Measurements from ENCODE around the gene PTPRD.

PTPRD gene

DNA sequence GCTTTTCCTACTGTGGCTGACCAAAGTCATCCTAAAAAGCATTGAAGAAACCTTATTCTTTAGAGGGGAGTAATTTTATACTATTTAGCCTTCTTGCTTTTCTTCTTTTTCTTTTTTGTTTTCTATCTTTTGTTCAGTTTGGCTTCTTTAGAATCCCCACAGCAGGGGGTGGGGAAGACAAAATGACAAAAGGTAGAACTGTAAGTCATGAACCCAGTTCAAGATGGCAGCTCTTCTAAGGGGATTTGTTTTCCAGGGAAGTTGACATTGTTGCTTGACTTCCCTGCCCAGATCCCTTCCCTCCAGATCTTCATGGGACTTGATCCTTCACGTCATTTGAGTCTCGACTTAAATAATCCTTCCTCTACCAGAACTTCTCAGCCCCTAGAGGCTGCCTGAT lies 2120.8 kb downstream of the PTPRD start:
- no peak for DNase-seq (ENCODE audit: low read depth in 1 of 2, low spot score in 1 of 2)

DNA sequence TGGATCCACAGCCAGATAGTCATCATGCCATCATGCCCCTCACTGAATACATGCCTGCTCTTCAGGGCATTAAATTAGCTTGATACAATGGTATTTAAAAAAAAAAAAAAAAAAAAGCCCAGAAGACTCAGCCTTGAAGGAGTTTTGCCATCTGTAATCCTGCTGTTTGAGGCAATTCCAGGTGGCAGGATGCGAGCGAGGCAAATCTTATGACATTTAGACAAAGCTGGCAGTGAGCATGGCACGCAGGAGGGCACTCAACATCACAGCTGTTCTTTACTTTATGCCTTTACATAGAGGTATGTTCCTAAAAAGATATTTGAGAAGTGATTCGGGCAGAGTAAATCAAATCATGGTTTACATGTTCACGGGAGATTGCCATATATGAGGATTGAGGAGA lies 2121.2 kb downstream of the PTPRD start:
- DNase-seq (ENCODE audit: low read depth in 1 of 2, low spot score in 1 of 2): no peak

GRCh38 chr9:8489835-8490234 lies 2123.0 kb downstream of the PTPRD start:
- DNase-seq (ENCODE audit: low read depth in 1 of 2, low spot score in 1 of 2): no peak

DNA sequence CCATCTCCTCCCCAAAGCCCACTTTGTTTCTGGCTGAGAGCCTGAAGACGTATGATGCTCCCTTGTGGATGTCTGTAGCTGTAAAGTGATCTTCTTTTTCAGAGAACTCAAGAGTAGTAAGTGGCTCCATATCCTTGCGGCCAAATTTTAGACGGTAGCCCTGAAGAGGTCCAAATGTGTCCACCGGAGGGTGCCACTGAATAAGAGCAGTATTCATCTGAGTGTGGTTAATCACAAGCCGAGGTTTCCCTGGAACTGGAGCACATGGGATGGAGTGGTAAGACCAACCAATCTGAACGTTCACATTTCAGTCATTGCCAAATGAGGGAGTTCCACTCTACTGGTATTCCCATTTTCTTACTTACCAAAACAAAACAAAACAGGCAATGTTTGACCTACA lies 2126.7 kb downstream of the PTPRD start:
- no peak for DNase-seq (ENCODE audit: low read depth in 1 of 2, low spot score in 1 of 2)

GRCh38 chr9:8484597-8485191 lies 2128.1 kb downstream of the PTPRD start:
- no peak for DNase-seq (ENCODE audit: low read depth in 1 of 2, low spot score in 1 of 2)

DNA sequence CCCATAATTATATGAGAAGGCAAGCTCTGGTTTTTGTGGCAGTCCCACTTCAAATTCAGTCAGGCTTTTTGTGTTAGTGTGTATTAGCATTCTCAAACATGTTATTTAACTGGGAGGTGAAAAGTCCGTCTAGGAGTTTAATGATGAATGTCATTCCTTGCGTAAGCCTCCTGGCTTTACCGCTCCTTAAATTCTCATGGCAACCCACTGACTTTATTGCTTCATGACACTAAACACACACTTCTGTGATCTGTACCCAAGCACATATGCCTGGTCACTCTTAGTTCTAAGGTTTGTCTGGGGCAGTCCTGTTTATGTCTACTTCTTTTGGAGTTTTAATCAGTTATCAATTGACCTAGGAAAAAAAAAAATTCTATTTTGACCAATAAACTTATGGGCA lies 2135.4 kb downstream of the PTPRD start:
- no peak for DNase-seq (ENCODE audit: low read depth in 1 of 2, low spot score in 1 of 2)

DNA sequence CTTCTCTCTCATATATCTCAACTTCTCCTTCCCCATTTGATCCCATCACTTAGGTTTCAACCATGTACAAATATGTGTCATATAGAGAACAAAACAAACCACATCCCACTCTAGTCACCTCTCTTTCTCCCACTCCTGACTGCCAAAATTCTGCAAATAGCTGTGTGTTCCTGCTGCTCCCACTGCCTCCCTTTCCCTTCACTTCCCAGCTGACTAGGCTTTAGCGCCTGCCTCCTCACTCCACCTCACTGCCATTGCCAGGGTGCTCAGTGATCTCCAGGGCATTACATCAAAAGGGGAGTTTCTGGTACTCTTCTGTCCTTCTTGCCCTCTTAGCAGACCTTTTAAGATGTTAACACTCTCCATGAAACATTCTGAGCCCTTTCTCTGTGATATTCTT lies 2137.9 kb downstream of the PTPRD start:
- no peak for DNase-seq (ENCODE audit: low read depth in 1 of 2, low spot score in 1 of 2)

GRCh38 chr9:8473244-8474020 lies 2139.4 kb downstream of the PTPRD start:
- no peak for DNase-seq (ENCODE audit: low read depth in 1 of 2, low spot score in 1 of 2)

- DNase-seq (ENCODE audit: low read depth in 1 of 2, low spot score in 1 of 2): no peak
Measured at GRCh38 chr9:8468045-8468637, 2144.7 kb downstream of the PTPRD start.

- DNase-seq (ENCODE audit: low read depth in 1 of 2, low spot score in 1 of 2): no peak
Measured at GRCh38 chr9:8457816-8458215, 2155.0 kb downstream of the PTPRD start.

DNA sequence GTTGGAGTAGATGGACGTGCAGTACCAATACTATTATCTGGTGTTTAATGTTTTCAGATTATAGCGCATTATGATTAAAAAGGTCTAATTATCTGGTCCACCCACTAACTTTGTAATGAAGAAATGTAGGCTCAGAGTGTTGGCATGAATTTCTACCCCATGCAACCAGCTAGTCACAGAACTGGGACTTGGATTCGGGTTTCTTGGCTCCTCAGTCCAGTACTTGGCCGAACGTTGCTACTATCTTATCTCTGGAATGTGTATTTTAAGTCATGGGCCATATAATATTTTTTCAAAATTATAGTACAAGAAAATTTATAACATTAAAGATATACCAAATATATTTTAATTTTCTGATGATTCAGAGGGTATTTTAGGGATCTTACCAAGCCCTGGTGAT lies 2155.7 kb downstream of the PTPRD start:
- no peak for DNase-seq (ENCODE audit: low read depth in 1 of 2, low spot score in 1 of 2)

- DNase-seq (ENCODE audit: low read depth in 1 of 2, low spot score in 1 of 2): no peak
Measured at GRCh38 chr9:8456344-8456743, 2156.5 kb downstream of the PTPRD start.

GRCh38 chr9:8450810-8451545 lies 2161.8 kb downstream of the PTPRD start:
- DNase-seq (ENCODE audit: low read depth in 1 of 2, low spot score in 1 of 2): no peak

- DNase-seq (ENCODE audit: low read depth in 1 of 2, low spot score in 1 of 2): no peak
Measured at GRCh38 chr9:8448226-8448625, 2164.6 kb downstream of the PTPRD start.

DNA sequence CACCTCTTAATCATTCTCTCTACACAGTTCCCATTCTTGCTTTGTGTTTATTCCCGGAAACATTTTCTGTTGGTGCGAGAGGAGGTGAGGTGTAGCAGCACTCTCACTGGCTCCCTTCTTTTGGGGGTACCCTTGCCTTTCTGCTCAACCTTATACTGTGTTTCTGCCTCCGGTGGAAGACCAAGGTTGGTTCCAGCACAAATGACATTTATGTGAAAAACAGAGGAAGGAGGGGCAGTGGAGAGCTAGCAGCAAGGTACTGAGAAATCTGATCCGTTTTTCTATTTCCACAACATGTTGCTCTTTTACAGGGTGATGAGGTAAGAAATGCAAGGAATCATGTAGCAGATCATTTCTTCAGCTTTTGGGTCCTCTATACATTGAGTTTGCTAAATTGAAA lies 2165.2 kb downstream of the PTPRD start:
- no peak for DNase-seq (ENCODE audit: low read depth in 1 of 2, low spot score in 1 of 2)

DNA sequence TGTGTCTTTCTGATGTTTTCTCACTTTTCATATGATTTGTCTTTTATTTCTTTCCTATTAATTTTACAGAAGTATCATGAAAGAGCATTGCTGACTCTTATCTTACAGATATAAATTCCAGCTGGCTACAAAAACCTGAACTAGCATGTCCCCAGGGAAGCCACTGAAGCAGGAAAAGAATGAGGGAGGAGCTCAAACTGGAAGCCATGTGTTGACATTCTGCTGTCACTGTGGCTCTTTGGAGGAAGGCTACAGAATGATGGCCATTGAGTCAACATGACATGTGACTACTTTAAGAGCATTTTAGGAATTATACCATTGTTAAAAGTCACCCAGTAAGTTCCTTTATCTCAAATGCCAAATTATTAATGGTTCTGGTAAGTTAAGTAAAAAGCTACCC lies 2174.9 kb downstream of the PTPRD start:
- no peak for DNase-seq (ENCODE audit: low read depth in 1 of 2, low spot score in 1 of 2)

- no peak for DNase-seq (ENCODE audit: low read depth in 1 of 2, low spot score in 1 of 2)
Measured at GRCh38 chr9:8437259-8437658, 2175.5 kb downstream of the PTPRD start.

DNA sequence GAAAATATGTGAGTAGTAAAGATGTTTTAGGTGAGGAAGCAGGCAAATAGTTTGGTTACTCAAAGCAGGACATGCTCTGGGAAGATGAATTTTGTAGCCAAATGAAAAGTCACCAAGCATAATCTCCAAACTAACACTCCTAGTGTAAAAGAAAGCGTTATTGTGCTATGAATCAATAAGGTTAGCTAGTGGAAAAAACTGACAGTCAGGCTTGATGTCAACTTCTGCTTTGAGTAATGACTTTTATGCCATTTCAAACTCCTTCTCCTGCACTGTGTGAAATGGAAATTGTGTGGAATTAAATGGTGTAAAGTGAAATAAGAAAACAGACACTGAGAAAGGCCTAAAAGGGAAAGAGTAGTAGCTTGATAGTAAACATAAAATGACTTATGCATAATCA lies 2176.0 kb downstream of the PTPRD start:
- no peak for DNase-seq (ENCODE audit: low read depth in 1 of 2, low spot score in 1 of 2)

- no peak for DNase-seq (ENCODE audit: low read depth in 1 of 2, low spot score in 1 of 2)
Measured at GRCh38 chr9:8434621-8435020, 2178.2 kb downstream of the PTPRD start.

GRCh38 chr9:8432224-8432623 lies 2180.6 kb downstream of the PTPRD start:
- no peak for DNase-seq (ENCODE audit: low read depth in 1 of 2, low spot score in 1 of 2)

DNA sequence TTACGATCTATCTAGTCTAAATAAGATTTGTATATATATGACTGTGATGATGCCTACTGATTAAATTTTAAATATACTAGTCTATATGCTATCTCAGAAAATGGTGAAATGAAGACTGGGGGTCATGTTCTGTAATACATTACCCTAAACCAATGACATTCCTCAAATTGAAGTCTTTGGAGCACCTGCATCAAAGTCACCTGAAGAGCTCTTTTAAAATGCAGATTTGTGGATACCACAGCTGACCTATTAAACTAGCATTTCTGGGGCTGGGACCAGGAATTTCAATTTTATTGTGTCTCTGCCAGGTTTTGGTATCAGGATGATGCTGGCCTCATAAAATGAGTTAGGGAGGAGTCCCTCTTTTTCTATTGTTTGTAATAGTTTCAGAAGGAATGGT lies 2181.3 kb downstream of the PTPRD start:
- DNase-seq (ENCODE audit: low read depth in 1 of 2, low spot score in 1 of 2): no peak

DNA sequence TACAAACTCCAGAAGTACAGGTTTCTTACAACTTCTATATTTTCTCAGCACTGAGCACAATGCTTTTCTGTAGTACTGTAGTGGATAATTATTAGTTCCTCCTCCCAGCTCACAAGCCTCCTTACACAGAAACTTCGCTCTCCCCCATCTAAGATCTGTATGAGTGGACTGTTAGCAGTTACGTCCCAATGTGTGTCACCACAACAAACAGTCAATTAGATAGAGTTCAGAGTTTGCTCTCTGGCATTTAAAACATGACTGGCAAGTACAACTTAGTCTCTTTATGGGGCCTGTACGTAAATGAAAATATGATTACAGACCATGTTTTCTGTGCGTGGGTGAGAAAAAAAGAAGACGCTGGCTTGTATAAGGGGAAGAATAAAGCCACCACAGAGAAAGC lies 2181.9 kb downstream of the PTPRD start:
- no peak for DNase-seq (ENCODE audit: low read depth in 1 of 2, low spot score in 1 of 2)
